ENCODE results near the gene NRARP.
"Not testable (repeated sequence)": the region's sequence is repeated elsewhere in the genome, so short reads cannot be mapped to it uniquely, and the experiment has no call there.

Gene NRARP

GRCh38 chr9:137275588-137276472, 26.2 kb downstream of the NRARP start:
- no peak for DNase-seq

- no peak for DNase-seq
These were observed 26.9 kb downstream of the NRARP start for GRCh38 chr9:137275203-137275587.

GRCh38 chr9:137273611-137274320, 28.3 kb downstream of the NRARP start:
- DNase-seq, result no peak

- no peak for DNase-seq
These were observed 29.0 kb downstream of the NRARP start for GRCh38 chr9:137273095-137273490.

GRCh38 chr9:137272241-137273094, 29.6 kb downstream of the NRARP start:
- DNase-seq, result no peak

GRCh38 chr9:137271696-137272076, 30.4 kb downstream of the NRARP start:
- no peak for DNase-seq

- DNase-seq, result no peak
These were observed 31.0 kb downstream of the NRARP start for GRCh38 chr9:137270929-137271695.

- DNase-seq, result no peak
These were observed 32.8 kb downstream of the NRARP start for GRCh38 chr9:137269231-137269772.

GRCh38 chr9:137268538-137269201, 33.4 kb downstream of the NRARP start:
- DNase-seq, result no peak

- no peak for DNase-seq
These were observed 34.1 kb downstream of the NRARP start for GRCh38 chr9:137267933-137268355.

- DNase-seq, result no peak
These were observed 35.3 kb downstream of the NRARP start for GRCh38 chr9:137266585-137267453.

- no peak for DNase-seq
These were observed 35.9 kb downstream of the NRARP start for GRCh38 chr9:137266162-137266527.

- DNase-seq, result no peak
These were observed 36.4 kb downstream of the NRARP start for GRCh38 chr9:137265496-137266161.

GRCh38 chr9:137264067-137264466, 38.0 kb downstream of the NRARP start:
- no peak for DNase-seq

GRCh38 chr9:137263506-137263905, 38.6 kb downstream of the NRARP start:
- DNase-seq, result no peak

GRCh38 chr9:137262909-137263285, 39.2 kb downstream of the NRARP start:
- no peak for DNase-seq

GRCh38 chr9:137262173-137262908, 39.7 kb downstream of the NRARP start:
- not testable (repeated sequence) for DNase-seq

- no peak for DNase-seq
These were observed 45.2 kb downstream of the NRARP start for GRCh38 chr9:137256856-137257255.

GRCh38 chr9:137256362-137256761, 45.7 kb downstream of the NRARP start:
- no peak for DNase-seq
